Measurements from ENCODE around the gene ICE1.
A peak's percentile ranks its signal among the peaks of the same experiment; 100 is the strongest.

Gene ICE1

DNA sequence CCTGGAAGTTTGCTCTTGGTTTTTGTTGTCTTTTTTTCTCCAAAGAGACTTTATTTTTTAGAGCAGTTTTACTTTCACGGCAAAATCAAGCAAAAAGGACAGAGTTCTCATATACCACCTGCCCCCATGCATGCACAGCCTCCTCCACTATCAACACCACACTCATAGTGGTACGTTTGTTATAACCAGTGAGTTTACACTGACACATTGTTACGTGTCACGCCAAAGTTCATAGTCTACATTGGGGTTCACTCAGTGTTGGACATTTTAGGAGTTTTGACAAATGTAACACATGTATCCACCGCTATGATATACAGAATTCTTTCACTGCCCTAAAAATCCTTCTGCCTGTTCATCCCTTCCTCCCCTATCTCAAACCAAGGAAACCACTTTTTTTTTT is 7.5 kb upstream of the ICE1 start:
- ChIA-PET POLR2A (ENCODE audit: low non-redundant PET) (no interaction called here), CTCF (interaction anchor here (0.5 kb wide), 1 partner anchor 259 kb away, joined by 3 read pairs; no protein-coding TSS in a partner anchor)
- no peak for DNase-seq (ENCODE audit: low spot score)
- TF ChIP-seq, protein P1, sequence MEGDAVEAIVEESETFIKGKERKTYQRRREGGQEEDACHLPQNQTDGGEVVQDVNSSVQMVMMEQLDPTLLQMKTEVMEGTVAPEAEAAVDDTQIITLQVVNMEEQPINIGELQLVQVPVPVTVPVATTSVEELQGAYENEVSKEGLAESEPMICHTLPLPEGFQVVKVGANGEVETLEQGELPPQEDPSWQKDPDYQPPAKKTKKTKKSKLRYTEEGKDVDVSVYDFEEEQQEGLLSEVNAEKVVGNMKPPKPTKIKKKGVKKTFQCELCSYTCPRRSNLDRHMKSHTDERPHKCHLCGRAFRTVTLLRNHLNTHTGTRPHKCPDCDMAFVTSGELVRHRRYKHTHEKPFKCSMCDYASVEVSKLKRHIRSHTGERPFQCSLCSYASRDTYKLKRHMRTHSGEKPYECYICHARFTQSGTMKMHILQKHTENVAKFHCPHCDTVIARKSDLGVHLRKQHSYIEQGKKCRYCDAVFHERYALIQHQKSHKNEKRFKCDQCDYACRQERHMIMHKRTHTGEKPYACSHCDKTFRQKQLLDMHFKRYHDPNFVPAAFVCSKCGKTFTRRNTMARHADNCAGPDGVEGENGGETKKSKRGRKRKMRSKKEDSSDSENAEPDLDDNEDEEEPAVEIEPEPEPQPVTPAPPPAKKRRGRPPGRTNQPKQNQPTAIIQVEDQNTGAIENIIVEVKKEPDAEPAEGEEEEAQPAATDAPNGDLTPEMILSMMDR (conservative IDR thresholded peaks at IDR 0.05; ENCODE audit: low read depth) = no peak
- no peak overlapping the region for H3K27ac ChIP-seq

DNA sequence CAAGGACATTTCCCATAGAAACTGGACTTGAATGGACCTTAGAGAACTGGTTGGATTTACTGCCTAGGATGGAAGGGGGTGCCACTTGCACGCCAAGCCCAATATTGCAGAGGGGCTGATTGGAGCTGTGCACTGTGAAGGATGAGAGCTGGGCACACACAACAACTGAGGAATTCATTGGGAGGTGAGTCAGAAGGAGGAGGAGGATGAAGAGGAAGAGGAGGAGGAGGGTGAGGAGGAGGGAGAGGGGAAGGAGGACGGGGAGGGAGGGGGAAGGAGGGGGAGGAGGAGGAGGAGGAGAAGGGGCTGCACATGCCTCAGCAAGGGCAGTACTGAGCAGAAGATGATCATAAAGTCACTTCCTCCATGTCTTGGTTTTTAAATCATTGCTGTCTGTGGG is 5.7 kb upstream of the ICE1 start:
- CTCF ChIA-PET = interaction anchor here (0.7 kb wide), 1 partner anchor 9 kb away, joined by 5 read pairs; no protein-coding TSS in a partner anchor
- DNase-seq (ENCODE audit: low spot score) = no peak
- POLR2A ChIA-PET (ENCODE audit: low non-redundant PET) = no interaction called here
- TF ChIP-seq, protein P1 (conservative IDR thresholded peaks at IDR 0.05; ENCODE audit: low read depth) = no peak
- H3K27ac ChIP-seq = no peak overlapping the region

DNA sequence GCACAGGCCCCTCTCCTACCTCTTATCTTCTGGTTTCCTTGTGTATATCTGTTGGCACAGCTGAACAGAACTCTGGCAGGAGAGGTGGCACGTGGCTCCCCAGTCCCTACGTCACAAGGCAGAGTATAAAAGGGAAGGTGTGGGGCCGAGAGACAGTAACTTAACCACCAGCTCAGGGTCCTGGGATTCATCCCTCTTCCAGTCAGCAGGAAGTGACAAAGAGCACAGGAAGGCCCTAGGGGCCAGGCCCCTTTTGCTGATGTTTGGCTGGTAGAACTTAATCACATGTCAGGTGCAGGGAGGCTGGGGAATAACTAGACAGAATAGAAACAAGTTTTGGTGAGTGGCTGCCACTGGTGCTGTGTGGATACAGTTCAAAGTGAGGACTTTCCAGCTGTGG is 4.5 kb upstream of the ICE1 start:
- H3K27ac ChIP-seq = no peak overlapping the region
- CTCF ChIA-PET = interaction anchor here (0.9 to 2.3 kb wide), 5 partner anchors 277 to 539 kb away, joined by 3 to 17 read pairs (median 4); partner anchors contain the start of gene ADAMTS16
- no peak for DNase-seq (ENCODE audit: low spot score)
- TF ChIP-seq, protein P1 (conservative IDR thresholded peaks at IDR 0.05; ENCODE audit: low read depth) = no peak
- POLR2A ChIA-PET (ENCODE audit: low non-redundant PET) = no interaction called here

DNA sequence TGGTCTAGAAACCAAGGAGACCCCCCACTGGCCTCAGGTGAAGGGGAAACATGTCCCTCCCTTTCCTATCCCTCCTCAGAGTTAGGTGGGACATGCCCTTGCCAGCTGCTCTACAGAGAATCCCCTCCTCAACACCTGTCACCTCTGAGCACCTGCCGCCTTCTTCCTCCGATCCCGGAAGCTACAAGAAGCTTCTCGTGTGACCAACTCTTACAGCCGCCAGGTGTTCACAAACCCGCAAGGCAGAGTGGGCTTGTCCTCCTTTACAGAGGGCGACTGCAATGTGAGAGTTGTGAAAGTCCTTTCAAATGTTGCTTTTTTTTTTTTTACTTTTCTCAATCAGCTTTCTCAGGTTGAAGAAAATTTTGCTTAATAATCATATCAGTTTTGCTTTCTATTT is 3.7 kb upstream of the ICE1 start:
- ChIA-PET CTCF (interaction anchor here (0.6 to 2.3 kb wide), 7 partner anchors 12 to 539 kb away, joined by 3 to 17 read pairs (median 4); partner anchors contain the start of gene ADAMTS16), POLR2A (ENCODE audit: low non-redundant PET) (no interaction called here)
- DNase-seq (ENCODE audit: low spot score) = no peak
- TF ChIP-seq, protein P1 (conservative IDR thresholded peaks at IDR 0.05; ENCODE audit: low read depth) = no peak
- no peak overlapping the region for H3K27ac ChIP-seq

DNA sequence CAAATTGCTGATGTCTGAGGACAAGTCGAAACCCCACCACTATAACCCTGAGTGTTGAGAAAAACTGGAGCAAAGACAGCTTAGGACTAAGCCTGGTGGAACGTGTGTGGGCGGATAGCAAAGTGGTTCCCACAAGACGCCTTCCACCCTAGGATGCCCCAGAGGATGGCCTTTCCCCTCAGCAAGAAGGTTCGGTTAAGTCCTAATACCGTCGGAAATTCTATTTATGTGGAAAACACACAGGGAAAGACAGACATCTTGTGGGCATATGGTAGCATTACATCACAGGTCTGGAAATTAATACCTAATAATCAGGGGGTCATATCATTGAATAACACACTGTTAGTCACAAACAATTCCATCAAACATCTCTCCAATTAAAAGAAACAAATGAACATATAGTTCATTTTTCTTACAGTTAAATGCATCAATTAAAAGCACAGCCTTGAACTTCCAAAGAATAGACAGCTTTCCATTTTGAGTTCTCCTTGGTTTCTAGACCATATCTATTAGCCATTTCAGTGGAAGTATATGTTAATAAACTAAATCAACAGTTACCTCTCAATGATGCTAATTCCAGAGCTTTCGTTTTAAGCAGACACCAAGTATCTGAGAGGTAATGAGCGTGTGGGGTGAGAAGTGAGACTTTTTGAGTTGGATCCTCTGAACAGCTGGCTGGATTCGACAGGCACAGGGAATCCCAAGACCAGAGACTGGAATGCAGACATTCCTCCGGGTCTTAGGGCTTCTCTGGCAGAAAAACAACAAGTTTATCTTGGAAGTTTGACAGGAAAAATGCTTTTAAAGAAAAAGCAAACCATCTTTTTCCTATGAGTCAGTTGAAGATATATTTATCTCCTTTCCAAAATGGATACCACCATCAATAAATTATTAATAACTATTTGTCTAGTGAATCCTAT is 2.9 kb upstream of the ICE1 start:
- no peak overlapping the region for H3K27ac ChIP-seq
- TF ChIP-seq, protein P1 (conservative IDR thresholded peaks at IDR 0.05; ENCODE audit: low read depth) = peak; percentile 94
- ChIA-PET POLR2A (ENCODE audit: low non-redundant PET) (no interaction called here), CTCF (interaction anchor here (0.6 to 2.3 kb wide), 9 partner anchors 11 to 540 kb away, joined by 3 to 17 read pairs (median 3); partner anchors contain the start of gene ADAMTS16)
- DNase-seq (ENCODE audit: low spot score) = peak; percentile 79

DNA sequence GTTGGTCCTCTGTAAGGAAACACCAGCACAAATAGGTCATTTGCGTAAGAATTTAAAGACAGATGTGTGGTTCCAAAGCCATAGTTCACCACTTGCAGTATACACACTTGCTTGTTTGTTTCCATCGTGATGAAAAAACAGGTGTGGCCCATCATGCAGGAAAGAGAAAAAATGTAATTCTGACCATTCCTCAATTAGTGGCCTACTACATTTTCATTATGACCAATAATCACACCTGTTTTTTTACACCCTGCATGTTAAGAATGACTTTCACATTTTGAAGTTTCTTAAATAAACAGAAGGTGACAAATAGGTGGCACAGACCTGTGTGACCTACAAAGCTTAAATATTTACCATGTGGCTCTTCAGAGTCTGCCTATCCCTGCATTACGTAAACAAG is 2.2 kb upstream of the ICE1 start:
- TF ChIP-seq, protein P1 (conservative IDR thresholded peaks at IDR 0.05; ENCODE audit: low read depth) = no peak
- H3K27ac ChIP-seq = no peak overlapping the region
- no peak for DNase-seq (ENCODE audit: low spot score)
- ChIA-PET CTCF (interaction anchor here (0.6 to 2.3 kb wide), 3 partner anchors 231 to 541 kb away, joined by 3 to 17 read pairs (median 3); no protein-coding TSS in a partner anchor), POLR2A (ENCODE audit: low non-redundant PET) (no interaction called here)
